H1 (cell line): ENCODE measurements around the gene KCNH1. TPM values are rescaled to one million over a fixed set of nuclear protein-coding genes. Genes with fewer than 3 reads are reported as not detected.

Experiments used
- CTCF ChIA-PET: fragments of 300-600 bp; sonication (Branson Sonifier 250); formaldehyde crosslinking; loops from one replicate; lab custom pipeline; 2021; ENCODE audit not compliant: partially characterized antibody; lab: Charles Lee
- POLR2A ChIA-PET: fragments of 300-600 bp; sonication (Branson Sonifier 250); formaldehyde crosslinking; loops from one replicate; lab custom pipeline; 2021; ENCODE audit warnings: inconsistent platforms; ENCODE audit not compliant: partially characterized antibody; lab: Charles Lee
- DNase-seq, 2 experiments: peaks; one replicate each; pipeline versions ENCODE4 v3.0.0 to v3.0.0-alpha.2; 2010 to 2022; ENCODE audit warnings: low spot score in 2 of 2, low read depth in 1 of 2, mixed read lengths in 1 of 2
- FAIRE-seq: peaks from 2 replicates; lab custom pipeline; 2011; peaks lifted over from hg19 to GRCh38; lab: Jason Lieb, UNC
- H2AFZ ChIP-seq: 2 replicates; pipeline ENCODE4 v1.8.1; 2012; ENCODE audit warnings: low read length, inconsistent platforms
- H2AK5ac ChIP-seq: 2 replicates; pipeline ENCODE4 v1.6.1; 2013; ENCODE audit warnings: low read depth, low read length
- H2BK120ac ChIP-seq: replicated peaks from 2 replicates; pipeline ENCODE3; 2013; ENCODE audit warnings: low read depth, low read length, inconsistent platforms
- H2BK12ac ChIP-seq: 2 replicates; pipeline ENCODE4 v1.6.1; 2013; ENCODE audit warnings: low read depth, low read length
- H2BK15ac ChIP-seq: 2 replicates; pipeline ENCODE4 v1.6.1; 2013; ENCODE audit warnings: low read length
- H2BK20ac ChIP-seq: 2 replicates; pipeline ENCODE4 v1.6.1; 2013; ENCODE audit warnings: low read length
- H2BK5ac ChIP-seq: 2 replicates; pipeline ENCODE4 v1.6.1; 2013; ENCODE audit warnings: low read depth, low read length
- H3K14ac ChIP-seq: 2 replicates; pipeline ENCODE4 v1.6.1; 2013; ENCODE audit warnings: inconsistent platforms; ENCODE audit not compliant: insufficient read length
- H3K18ac ChIP-seq: 2 replicates; pipeline ENCODE4 v1.6.1; 2013; ENCODE audit warnings: low read length; ENCODE audit errors: extremely low read depth
- H3K23ac ChIP-seq: 2 replicates; pipeline ENCODE4 v1.6.1; 2013; ENCODE audit warnings: inconsistent platforms; ENCODE audit not compliant: insufficient read length
- H3K23me2 ChIP-seq: 2 replicates; pipeline ENCODE4 v1.6.1; 2013; ENCODE audit warnings: low read depth, low read length
- H3K27ac ChIP-seq: 2 replicates; pipeline ENCODE4 v1.6.1; 2011; ENCODE audit warnings: low read depth, low read length, inconsistent platforms
- H3K27me3 ChIP-seq, 4 experiments: replicated peaks in 1 of 4; 1 replicate in 1 of 4; 2 replicates in 3 of 4; pipeline versions ENCODE4 v1.6.1 to v1.8.1; 2011 to 2013; ENCODE audit warnings: low read length in 3 of 4, mild to moderate bottlenecking in 3 of 4, inconsistent platforms in 2 of 4, mixed read lengths in 2 of 4, moderate library complexity in 1 of 4; ENCODE audit not compliant: control insufficient read depth in 3 of 4, insufficient read depth in 3 of 4; ENCODE audit errors: extremely low read depth in 1 of 4
- H3K36me3 ChIP-seq, 4 experiments: 2 replicates each; pipeline versions ENCODE4 v1.6.1 to v1.8.1; 2011 to 2013; ENCODE audit warnings: mild to moderate bottlenecking in 4 of 4, low read length in 3 of 4, moderate library complexity in 2 of 4, control low read depth in 1 of 4, inconsistent platforms in 1 of 4; ENCODE audit not compliant: insufficient read depth in 4 of 4, control insufficient read depth in 2 of 4
- H3K4ac ChIP-seq: replicated peaks from 2 replicates; pipeline ENCODE3; 2013; ENCODE audit warnings: low read length, low read depth, mixed read lengths, inconsistent platforms; ENCODE audit not compliant: insufficient read length
- H3K4me1 ChIP-seq, 4 experiments: replicated peaks in 1 of 4; 1 replicate in 1 of 4; 2 replicates in 3 of 4; pipeline versions ENCODE4 v1.6.1 to v1.8.1; 2011 to 2013; ENCODE audit warnings: low read length in 3 of 4, inconsistent platforms in 2 of 4, mixed read lengths in 1 of 4; ENCODE audit not compliant: insufficient read depth in 4 of 4, control insufficient read depth in 3 of 4
- H3K4me2 ChIP-seq, 2 experiments: 2 replicates each; pipeline versions ENCODE4 v1.6.1 to v1.8.1; 2011 to 2013; ENCODE audit warnings: low read depth in 2 of 2, low read length in 2 of 2, control low read depth in 1 of 2, inconsistent platforms in 1 of 2, mild to moderate bottlenecking in 1 of 2; ENCODE audit not compliant: insufficient read depth in 1 of 2
- H3K4me3 ChIP-seq, 4 experiments: fragments of 200-600, 300-600 bp in 1 of 4; sonication (generic), shearing (Covaris generic), sonication (Bioruptor Twin) in 1 of 4; 2 replicates each; pipeline versions ENCODE4 v1.5.1 to v1.8.1; 2011 to 2016; ENCODE audit warnings: low read length in 4 of 4, low read depth in 3 of 4, control low read depth in 2 of 4, inconsistent platforms in 2 of 4, mild to moderate bottlenecking in 2 of 4, mixed read lengths in 1 of 4, moderate library complexity in 1 of 4; ENCODE audit not compliant: insufficient read depth in 2 of 4; ENCODE audit errors: extremely low read depth in 1 of 4
- H3K56ac ChIP-seq: replicated peaks from 2 replicates; pipeline ENCODE3; 2013; ENCODE audit warnings: low read depth, mild to moderate bottlenecking, mixed read lengths, low read length, inconsistent platforms; ENCODE audit not compliant: insufficient read length
- H3K79me1 ChIP-seq: 2 replicates; pipeline ENCODE4 v1.6.1; 2013; ENCODE audit warnings: low read depth, low read length, control low read depth
- H3K79me2 ChIP-seq, 2 experiments: 2 replicates each; pipeline versions ENCODE4 v1.6.1 to v1.8.1; 2012 to 2013; ENCODE audit warnings: low read length in 2 of 2, mild to moderate bottlenecking in 2 of 2, inconsistent platforms in 1 of 2; ENCODE audit not compliant: insufficient read depth in 2 of 2, control insufficient read depth in 1 of 2
- H3K9ac ChIP-seq, 4 experiments: replicated peaks in 1 of 4; 1 replicate in 1 of 4; 2 replicates in 3 of 4; pipeline versions ENCODE4 v1.6.1 to v1.8.1; 2011 to 2013; ENCODE audit warnings: low read depth in 3 of 4, low read length in 3 of 4, control low read depth in 2 of 4, mild to moderate bottlenecking in 2 of 4, moderate library complexity in 2 of 4, inconsistent platforms in 1 of 4; ENCODE audit errors: extremely low read depth in 1 of 4
- H3K9me3 ChIP-seq, 2 experiments: 2 replicates each; pipeline versions ENCODE4 v1.6.1 to v1.8.1; 2012 to 2013; ENCODE audit warnings: mild to moderate bottlenecking in 2 of 2, moderate library complexity in 2 of 2, control low read depth in 1 of 2, inconsistent platforms in 1 of 2, low read depth in 1 of 2, low read length in 1 of 2, mixed read lengths in 1 of 2; ENCODE audit not compliant: insufficient read depth in 2 of 2
- H4K20me1 ChIP-seq, 2 experiments: replicated peaks in 1 of 2; 2 replicates each; pipeline versions ENCODE3 to v1.8.1; 2011 to 2013; ENCODE audit warnings: inconsistent platforms in 2 of 2, low read length in 2 of 2, mild to moderate bottlenecking in 1 of 2; ENCODE audit not compliant: insufficient read depth in 2 of 2, control insufficient read depth in 1 of 2
- H4K5ac ChIP-seq: 2 replicates; pipeline ENCODE4 v1.6.1; 2013; ENCODE audit warnings: low read length, low read depth, mixed read lengths, inconsistent platforms; ENCODE audit not compliant: insufficient read length
- H4K8ac ChIP-seq: 2 replicates; pipeline ENCODE4 v1.8.0; 2013; ENCODE audit warnings: mild to moderate bottlenecking, moderate library complexity, low read length, inconsistent platforms; ENCODE audit not compliant: insufficient read depth; ENCODE audit errors: extremely low read depth
- H4K91ac ChIP-seq: replicated peaks from 2 replicates; pipeline ENCODE3; 2013; ENCODE audit warnings: low read length, mixed read lengths, inconsistent platforms; ENCODE audit not compliant: insufficient read length
- CTCF ChIP-seq, 3 experiments: IDR thresholded peaks; 1 replicate in 2 of 3; 2 replicates in 1 of 3; pipeline versions ENCODE4 v1.5.1 to v1.6.1; 2011; ENCODE audit warnings: low read length in 3 of 3, mild to moderate bottlenecking in 3 of 3, inconsistent platforms in 2 of 3, low read depth in 1 of 3, moderate library complexity in 1 of 3; ENCODE audit not compliant: insufficient read depth in 1 of 3; ENCODE audit errors: control extremely low read depth in 1 of 3
- GTF2F1 ChIP-seq: IDR thresholded peaks from 2 replicates; pipeline ENCODE4 v1.6.1; 2012; ENCODE audit warnings: low read depth, low read length, improper control_type of control experiment, borderline replicate concordance
- PHF8 ChIP-seq: fragments of 200-600 bp; sonication (generic); conservative IDR thresholded peaks from 2 replicates; pipeline ENCODE4 v1.7.1; 2012; ENCODE audit warnings: low read depth, mild to moderate bottlenecking, inconsistent platforms, low read length, moderate library complexity
- POLR2A ChIP-seq, 2 experiments: IDR thresholded peaks; 1 replicate in 1 of 2; 2 replicates in 1 of 2; pipeline ENCODE4 v1.6.1; 2011; ENCODE audit warnings: low read depth in 2 of 2, low read length in 2 of 2, mild to moderate bottlenecking in 2 of 2; ENCODE audit errors: control extremely low read depth in 1 of 2
- RNF2 ChIP-seq: fragments of 200-900, 300-1000 bp; sonication (generic); IDR thresholded peaks from 2 replicates; pipeline ENCODE4 v1.7.1; 2016; ENCODE audit warnings: borderline replicate concordance, low read depth, mild to moderate bottlenecking, antibody characterized with exemption, low read length; ENCODE audit not compliant: poor library complexity, severe bottlenecking; ENCODE audit errors: missing control alignments
- RXRA ChIP-seq: IDR thresholded peaks from 2 replicates; pipeline ENCODE4 v1.6.1; 2011; ENCODE audit warnings: low read depth, mild to moderate bottlenecking, low read length, moderate library complexity; ENCODE audit not compliant: insufficient read depth
- SIN3A ChIP-seq, 2 experiments: IDR thresholded peaks in 1 of 2; conservative IDR thresholded peaks in 1 of 2; 2 replicates each; pipeline ENCODE4 v1.6.1; 2011 to 2012; ENCODE audit warnings: low read length in 2 of 2, improper control_type of control experiment in 1 of 2, low read depth in 1 of 2, mild to moderate bottlenecking in 1 of 2
- SIRT6 ChIP-seq: IDR thresholded peaks from one replicate; pipeline ENCODE4 v1.7.1; 2012; ENCODE audit warnings: low read length, inconsistent platforms
- SP1 ChIP-seq: IDR thresholded peaks from 2 replicates; pipeline ENCODE4 v1.6.1; 2011; ENCODE audit warnings: low read depth, low read length
- SRF ChIP-seq: IDR thresholded peaks from 2 replicates; pipeline ENCODE4 v1.6.1; 2011; ENCODE audit warnings: mild to moderate bottlenecking, low read depth, low read length, moderate library complexity
- TAF1 ChIP-seq: IDR thresholded peaks from 2 replicates; pipeline ENCODE4 v1.6.1; 2011; ENCODE audit warnings: mild to moderate bottlenecking, low read depth, low read length
- TCF12 ChIP-seq: IDR thresholded peaks from 2 replicates; pipeline ENCODE4 v1.6.1; 2011; ENCODE audit warnings: low read depth, mild to moderate bottlenecking, low read length
- ZNF274 ChIP-seq: IDR thresholded peaks from 2 replicates; pipeline ENCODE4 v1.7.0; 2012; ENCODE audit warnings: low read length, borderline replicate concordance; ENCODE audit errors: extremely low read depth
- WGBS, 2 experiments: shearing (Covaris generic) in 1 of 2; methylation state at CpG; one replicate each; pipeline versions ENCODE4 v1.1.6 to v1.1.7; 2013 to 2015; ENCODE audit warnings: low lambda C conversion rate in 2 of 2, mixed read lengths in 2 of 2, inconsistent platforms in 1 of 2, low coverage in 1 of 2, missing lambda C conversion rate in 1 of 2; ENCODE audit not compliant: insufficient replicate concordance in 2 of 2, insufficient coverage in 1 of 2, insufficient read length in 1 of 2; ENCODE audit errors: extremely low coverage in 1 of 2, missing lambda C conversion rate in 1 of 2; 5-methylcytosine and 5-hydroxymethylcytosine counted together
- polyA plus RNA-seq, 7 experiments: library from polyadenylated mRNA; depleted of rRNA in 3 of 7; stranded (reverse) in 5 of 7; unstranded in 2 of 7; fragments of >200 nt in 5 of 7; fragments of 200-250 nt in 2 of 7; gene quantifications; 1 replicate in 5 of 7; 2 replicates in 1 of 7; 4 replicates in 1 of 7; pipeline versions ENCODE4 v1.2.1 to v1.2.3, GENCODE V29; 2011 to 2013; ENCODE audit warnings: missing spikeins in 2 of 7, mixed read lengths in 2 of 7
- total RNA-seq: library from RNA; stranded (reverse); fragmentation: NEBNext Ultra II Directional; extraction: Animal tissue kit (Norgen Biotek cat#: 25700); gene quantifications from 2 replicates; pipeline ENCODE4 v1.2.1, GENCODE V29; 2021

The KCNH1 gene
- total and polyA plus RNA-seq, 2 of the 8 experiments (the other 6 are each of a cell fraction or from before 2014, with no cell fraction given) = 0.27 to 0.34 TPM

- ChIA-PET CTCF (no interaction called here), POLR2A (no interaction called here)
- no peaks in the 10 kb centered on the region for H3K79me2 ChIP-seq
- no peak overlapping the region for H2AK5ac ChIP-seq
- no peak overlapping the region for H2BK20ac ChIP-seq
- H3K56ac ChIP-seq = no peak overlapping the region
- no peaks in the 10 kb centered on the region for H3K4me1 ChIP-seq
- H3K27me3 ChIP-seq = no peaks in the 10 kb centered on the region
- H4K5ac ChIP-seq = no peak overlapping the region
- no peak overlapping the region for H3K18ac ChIP-seq
- no peak overlapping the region for H3K14ac ChIP-seq
- no peak overlapping the region for H3K4ac ChIP-seq
- no peak overlapping the region for H2BK120ac ChIP-seq
- DNase-seq (no peak), FAIRE-seq (no peak)
- no peak overlapping the region for H3K23ac ChIP-seq
- H4K8ac ChIP-seq = no peak overlapping the region
- no peak overlapping the region for H3K4me3 ChIP-seq
- H3K9ac ChIP-seq = no peak overlapping the region
- H3K79me1 ChIP-seq = no peaks in the 10 kb centered on the region
- H2BK5ac ChIP-seq = no peak overlapping the region
- no peak overlapping the region for H2AFZ ChIP-seq
- H3K9me3 ChIP-seq = no peaks in the 10 kb centered on the region
- no peaks in the 10 kb centered on the region for H3K23me2 ChIP-seq
- no peak overlapping the region for H3K4me2 ChIP-seq
- H2BK12ac ChIP-seq = no peak overlapping the region
- H3K27ac ChIP-seq = no peak overlapping the region
- no peak overlapping the region for H4K91ac ChIP-seq
- no peaks in the 10 kb centered on the region for H4K20me1 ChIP-seq
- H3K36me3 ChIP-seq = no peaks in the 10 kb centered on the region
- 95% methylated on average over 3 of the region's 3 CpGs; no CpG with 5 or more reads in 1 of the 2 experiments for WGBS, 2 experiments
- no peak overlapping the region for H2BK15ac ChIP-seq
- TF ChIP-seq POLR2A (IDR thresholded peaks at IDR 0.05; ENCODE audit: control extremely low read depth in 1 of 2, low read depth in 2 of 2, low read length in 2 of 2) = no peak
- TF ChIP-seq RXRA = no peak
- TF ChIP-seq TAF1 = no peak
- no peak for TF ChIP-seq SIN3A (conservative IDR thresholded peaks at IDR 0.05 in 1 of 2, IDR thresholded peaks at IDR 0.05 in 1 of 2; ENCODE audit: low read depth in 1 of 2, low read length in 2 of 2)
- no peak for TF ChIP-seq SP1
- no peak for TF ChIP-seq CTCF (IDR thresholded peaks at IDR 0.05; ENCODE audit: control extremely low read depth in 1 of 3, insufficient read depth in 1 of 3, low read depth in 1 of 3, low read length in 3 of 3)
- TF ChIP-seq GTF2F1 = no peak
- no peak for TF ChIP-seq TCF12
- no peak for TF ChIP-seq ZNF274
- no peak for TF ChIP-seq RNF2
- TF ChIP-seq PHF8 = no peak
- no peak for TF ChIP-seq SRF
- no peak for TF ChIP-seq SIRT6
Observed at GRCh38 chr1:210678306-210678705, 455.6 kb downstream of the KCNH1 start.
